ENCODE data around the gene HDAC10.

DNA sequence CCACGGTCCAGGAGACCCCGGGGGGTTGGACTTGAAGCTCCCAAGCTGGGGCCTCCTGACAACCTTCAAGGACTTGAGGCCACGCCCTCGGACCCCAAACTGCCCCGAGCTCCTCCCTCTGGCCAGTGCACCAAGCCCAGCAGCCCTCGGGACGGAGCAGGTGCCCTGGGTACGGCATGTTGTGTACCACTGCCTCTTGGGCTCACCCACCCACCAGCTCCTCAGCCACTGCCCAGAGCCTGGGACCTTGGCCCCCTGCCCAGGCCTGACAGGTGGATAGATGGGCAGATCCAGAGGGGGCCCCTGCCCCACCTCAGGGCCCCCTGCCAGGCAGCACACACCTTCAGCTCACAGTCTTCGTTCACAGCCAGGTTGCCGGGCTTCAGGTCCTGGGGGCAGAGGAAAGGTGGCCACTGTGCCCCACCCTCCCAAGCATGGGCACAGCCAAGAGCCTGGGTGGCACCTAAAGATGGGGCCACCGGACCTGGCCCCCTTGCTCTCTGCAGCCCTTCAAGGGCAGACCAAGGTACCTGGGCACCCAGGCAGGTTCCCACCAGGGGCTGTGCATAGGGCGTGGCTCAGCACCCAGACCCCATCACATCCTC is 5.3 kb upstream of the HDAC10 start:
- TF ChIP-seq, protein P1, sequence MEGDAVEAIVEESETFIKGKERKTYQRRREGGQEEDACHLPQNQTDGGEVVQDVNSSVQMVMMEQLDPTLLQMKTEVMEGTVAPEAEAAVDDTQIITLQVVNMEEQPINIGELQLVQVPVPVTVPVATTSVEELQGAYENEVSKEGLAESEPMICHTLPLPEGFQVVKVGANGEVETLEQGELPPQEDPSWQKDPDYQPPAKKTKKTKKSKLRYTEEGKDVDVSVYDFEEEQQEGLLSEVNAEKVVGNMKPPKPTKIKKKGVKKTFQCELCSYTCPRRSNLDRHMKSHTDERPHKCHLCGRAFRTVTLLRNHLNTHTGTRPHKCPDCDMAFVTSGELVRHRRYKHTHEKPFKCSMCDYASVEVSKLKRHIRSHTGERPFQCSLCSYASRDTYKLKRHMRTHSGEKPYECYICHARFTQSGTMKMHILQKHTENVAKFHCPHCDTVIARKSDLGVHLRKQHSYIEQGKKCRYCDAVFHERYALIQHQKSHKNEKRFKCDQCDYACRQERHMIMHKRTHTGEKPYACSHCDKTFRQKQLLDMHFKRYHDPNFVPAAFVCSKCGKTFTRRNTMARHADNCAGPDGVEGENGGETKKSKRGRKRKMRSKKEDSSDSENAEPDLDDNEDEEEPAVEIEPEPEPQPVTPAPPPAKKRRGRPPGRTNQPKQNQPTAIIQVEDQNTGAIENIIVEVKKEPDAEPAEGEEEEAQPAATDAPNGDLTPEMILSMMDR (IDR thresholded peaks at IDR 0.05), result no peak
- no peak for TF ChIP-seq POLR2AphosphoS5 (IDR thresholded peaks at IDR 0.05)
- no peak for TF ChIP-seq POLR2A (IDR thresholded peaks at IDR 0.05; ENCODE audit: low read depth)
- TF ChIP-seq EP300 (IDR thresholded peaks at IDR 0.05), result no peak
